Mucosa of rectum (tissue), 2 donors: Measurements from ENCODE around the gene XRCC5.

ENCODE experiments used
- H3K27ac ChIP-seq, 2 donors: one replicate each; pipeline ENCODE4 v1.7.0; 2013; ENCODE audit warnings: inconsistent platforms in 2 of 2, low read depth in 2 of 2, low read length in 2 of 2
- H3K27me3 ChIP-seq, 2 donors: one replicate each; pipeline ENCODE4 v1.7.0; 2013; ENCODE audit warnings: low read length in 2 of 2; ENCODE audit not compliant: control insufficient read depth in 2 of 2, insufficient read depth in 2 of 2
- H3K36me3 ChIP-seq, 2 donors: one replicate each; pipeline ENCODE4 v1.7.0; 2013; ENCODE audit warnings: low read length in 2 of 2; ENCODE audit not compliant: control insufficient read depth in 2 of 2, insufficient read depth in 2 of 2
- H3K4me1 ChIP-seq, 2 donors: one replicate each; pipeline ENCODE4 v1.7.0; 2013; ENCODE audit warnings: low read length in 2 of 2, mild to moderate bottlenecking in 1 of 2; ENCODE audit not compliant: control insufficient read depth in 2 of 2, insufficient read depth in 2 of 2
- H3K4me3 ChIP-seq, 2 donors: one replicate each; pipeline ENCODE4 v1.7.0; 2013; ENCODE audit warnings: low read length in 2 of 2
- H3K9ac ChIP-seq, 2 donors: one replicate each; pipeline ENCODE4 v1.7.0; 2013; ENCODE audit warnings: low read length in 2 of 2, low read depth in 1 of 2, mild to moderate bottlenecking in 1 of 2
- H3K9me3 ChIP-seq, 2 donors: one replicate each; pipeline ENCODE4 v1.7.0; 2013; ENCODE audit warnings: low read length in 2 of 2; ENCODE audit not compliant: control insufficient read depth in 2 of 2
- donor health status: healthy.
- donor health status: Normal muscosa, but diverticular disease.

Gene XRCC5

DNA sequence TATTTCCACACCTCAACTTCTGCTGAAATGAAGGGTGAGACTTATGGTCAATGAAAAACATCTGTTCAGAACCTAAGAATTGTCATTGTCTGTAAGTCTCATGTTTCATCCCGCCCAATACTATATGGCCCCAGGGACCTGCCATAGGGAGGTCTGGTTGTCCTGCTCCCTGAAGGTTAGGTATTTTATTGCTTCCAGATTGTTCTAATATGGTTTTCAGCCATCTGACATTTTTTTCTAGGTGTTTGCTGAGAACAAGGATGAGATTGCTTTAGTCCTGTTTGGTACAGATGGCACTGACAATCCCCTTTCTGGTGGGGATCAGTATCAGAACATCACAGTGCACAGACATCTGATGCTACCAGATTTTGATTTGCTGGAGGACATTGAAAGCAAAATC lies 7.3 kb downstream of the XRCC5 start:
- H3K4me1 ChIP-seq: peaks cover 5 to 10% of the 10 kb centered on the region in 2 donors
- H3K36me3 ChIP-seq: peaks cover 70 to 76% of the 10 kb centered on the region in 2 donors
- H3K4me3 ChIP-seq: no peak overlapping the region
- no peak overlapping the region for H3K27ac ChIP-seq
- no peaks in the 10 kb centered on the region for H3K27me3 ChIP-seq
- no peak overlapping the region for H3K9ac ChIP-seq
- no peaks in the 10 kb centered on the region for H3K9me3 ChIP-seq

DNA sequence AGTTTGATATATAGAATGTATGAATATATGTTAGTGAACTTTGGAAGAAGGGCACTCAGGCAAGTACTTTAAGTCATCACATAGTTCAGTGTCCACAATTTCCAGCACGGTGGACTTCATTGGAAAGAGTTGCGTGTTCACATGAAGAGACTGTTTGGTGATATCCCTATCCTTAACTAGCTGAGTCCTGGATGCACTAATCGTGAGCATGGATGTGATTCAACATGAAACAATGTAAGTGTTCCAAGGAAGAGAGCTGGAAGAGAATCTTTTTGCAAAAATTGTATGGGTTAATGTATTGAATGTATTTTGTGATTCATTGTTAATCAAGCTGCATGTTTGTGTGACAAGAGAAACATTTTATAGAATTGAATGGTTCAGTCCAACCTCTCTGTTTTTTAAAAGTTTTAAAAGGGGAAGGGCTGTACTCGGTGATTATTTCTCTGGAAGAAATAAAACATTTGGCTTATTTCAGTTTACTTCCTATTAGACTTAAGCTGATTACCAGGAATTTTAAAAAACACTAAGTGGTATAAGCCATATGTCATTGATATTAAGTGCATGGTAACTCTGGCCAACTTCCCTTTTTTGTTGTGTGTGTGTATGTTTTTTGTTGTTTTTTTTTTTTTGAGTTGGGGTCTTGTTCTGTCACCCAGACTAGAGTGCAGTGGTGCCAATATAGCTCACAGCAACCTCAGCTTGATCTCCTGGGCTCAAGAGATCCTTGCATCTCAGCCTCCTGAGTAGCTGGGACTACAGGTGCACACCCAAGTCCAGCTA lies 8.6 kb downstream of the XRCC5 start:
- H3K9me3 ChIP-seq: no peaks in the 10 kb centered on the region
- no peak overlapping the region for H3K27ac ChIP-seq
- H3K36me3 ChIP-seq: peaks cover 73 to 76% of the 10 kb centered on the region in 2 donors
- no peaks in the 10 kb centered on the region for H3K27me3 ChIP-seq
- H3K9ac ChIP-seq: no peak overlapping the region
- peaks cover 5 to 10% of the 10 kb centered on the region in 2 donors for H3K4me1 ChIP-seq
- H3K4me3 ChIP-seq: no peak overlapping the region

DNA sequence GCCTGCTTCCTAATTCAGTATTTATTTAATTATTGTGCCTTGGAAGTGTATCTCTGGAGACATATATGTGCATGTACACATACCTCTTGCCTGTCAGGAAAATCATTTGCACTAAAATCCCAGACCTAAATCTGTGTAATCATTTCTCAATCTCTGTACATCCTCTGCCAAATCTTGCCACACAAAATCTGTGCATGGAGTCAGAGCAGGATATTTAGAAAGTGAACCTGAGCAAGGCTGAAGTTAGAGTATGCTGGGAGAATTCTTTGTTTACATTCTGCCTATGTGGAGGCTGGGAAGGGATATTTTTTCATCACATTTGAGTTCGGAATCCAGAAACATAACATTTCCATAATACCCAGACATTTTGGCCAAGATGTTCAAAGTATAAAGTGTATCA lies 9.3 kb downstream of the XRCC5 start:
- Histone ChIP-seq H3K9ac (no peak overlapping the region), H3K36me3 (peaks cover 73 to 76% of the 10 kb centered on the region in 2 donors), H3K27me3 (no peaks in the 10 kb centered on the region), H3K4me3 (no peak overlapping the region), H3K4me1 (peaks cover 5 to 10% of the 10 kb centered on the region in 2 donors), H3K9me3 (no peaks in the 10 kb centered on the region), H3K27ac (no peak overlapping the region)

- H3K4me3 ChIP-seq: no peak overlapping the region
- H3K9ac ChIP-seq: no peak overlapping the region
- no peaks in the 10 kb centered on the region for H3K27me3 ChIP-seq
- H3K9me3 ChIP-seq: no peaks in the 10 kb centered on the region
- peaks cover 3 to 9% of the 10 kb centered on the region in 2 donors for H3K4me1 ChIP-seq
- H3K36me3 ChIP-seq: peaks cover 72 to 73% of the 10 kb centered on the region in 2 donors
- no peak overlapping the region for H3K27ac ChIP-seq
Observed at GRCh38 chr2:216119146-216119545, 10.0 kb downstream of the XRCC5 start.

DNA sequence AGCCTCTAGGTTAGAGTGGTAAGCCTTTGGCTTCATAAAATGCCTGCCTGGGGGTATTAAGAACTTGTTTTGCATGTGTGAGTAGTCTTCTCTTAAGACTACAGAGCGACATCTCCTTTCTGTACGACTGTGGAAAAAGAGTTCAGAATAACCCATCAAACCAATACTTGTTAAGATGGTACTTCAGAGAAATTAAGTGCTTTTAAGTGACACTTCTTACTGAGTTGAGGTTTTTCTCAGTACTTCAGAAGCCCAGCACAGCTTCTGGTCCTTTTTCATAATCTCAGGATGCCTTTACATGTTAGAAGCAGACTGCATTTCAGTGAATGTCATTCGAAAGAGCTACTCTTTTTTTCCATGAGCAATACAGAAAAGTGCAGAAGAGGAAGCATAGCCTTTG lies 10.8 kb downstream of the XRCC5 start:
- peaks cover 0 to 4% of the 10 kb centered on the region in 2 donors for H3K4me1 ChIP-seq

GRCh38 chr2:216121255-216121654 lies 12.1 kb downstream of the XRCC5 start:
- Histone ChIP-seq H3K27ac (no peak overlapping the region), H3K27me3 (no peaks in the 10 kb centered on the region), H3K9me3 (no peaks in the 10 kb centered on the region), H3K4me3 (no peak overlapping the region), H3K4me1 (no peaks in the 10 kb centered on the region), H3K9ac (no peak overlapping the region), H3K36me3 (peaks cover 85 to 86% of the 10 kb centered on the region in 2 donors)

More for the DNA sequence above, 10.8 kb downstream of the XRCC5 start:
- Histone ChIP-seq H3K36me3 (peaks cover 76 to 78% of the 10 kb centered on the region in 2 donors), H3K4me3 (no peak overlapping the region), H3K27ac (no peak overlapping the region), H3K27me3 (no peaks in the 10 kb centered on the region), H3K9ac (no peak overlapping the region), H3K9me3 (no peaks in the 10 kb centered on the region)

DNA sequence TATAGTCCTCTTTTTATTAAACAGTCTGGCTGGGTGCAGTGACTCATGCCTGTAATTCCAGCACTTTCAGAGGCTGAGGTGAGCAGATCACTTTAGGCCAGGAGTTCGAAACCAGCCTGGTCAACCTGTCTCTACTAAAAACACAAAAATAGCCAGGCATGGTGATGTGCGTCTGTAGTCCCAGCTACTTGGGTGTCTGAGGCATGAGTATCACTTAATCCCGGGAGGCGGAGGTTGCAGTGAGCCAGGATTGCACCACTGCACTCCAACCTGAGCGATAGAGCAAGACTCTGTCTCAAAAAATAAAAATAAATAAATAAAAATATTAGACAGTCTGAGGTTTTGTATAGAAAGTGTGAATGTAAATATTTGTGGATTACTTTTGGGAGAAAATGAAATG lies 17.8 kb downstream of the XRCC5 start:
- H3K27ac ChIP-seq: no peak overlapping the region
- no peak overlapping the region for H3K4me3 ChIP-seq
- H3K36me3 ChIP-seq: peaks cover 75 to 82% of the 10 kb centered on the region in 2 donors
- no peaks in the 10 kb centered on the region for H3K4me1 ChIP-seq
- H3K9me3 ChIP-seq: no peaks in the 10 kb centered on the region
- H3K27me3 ChIP-seq: no peaks in the 10 kb centered on the region
- H3K9ac ChIP-seq: no peak overlapping the region

DNA sequence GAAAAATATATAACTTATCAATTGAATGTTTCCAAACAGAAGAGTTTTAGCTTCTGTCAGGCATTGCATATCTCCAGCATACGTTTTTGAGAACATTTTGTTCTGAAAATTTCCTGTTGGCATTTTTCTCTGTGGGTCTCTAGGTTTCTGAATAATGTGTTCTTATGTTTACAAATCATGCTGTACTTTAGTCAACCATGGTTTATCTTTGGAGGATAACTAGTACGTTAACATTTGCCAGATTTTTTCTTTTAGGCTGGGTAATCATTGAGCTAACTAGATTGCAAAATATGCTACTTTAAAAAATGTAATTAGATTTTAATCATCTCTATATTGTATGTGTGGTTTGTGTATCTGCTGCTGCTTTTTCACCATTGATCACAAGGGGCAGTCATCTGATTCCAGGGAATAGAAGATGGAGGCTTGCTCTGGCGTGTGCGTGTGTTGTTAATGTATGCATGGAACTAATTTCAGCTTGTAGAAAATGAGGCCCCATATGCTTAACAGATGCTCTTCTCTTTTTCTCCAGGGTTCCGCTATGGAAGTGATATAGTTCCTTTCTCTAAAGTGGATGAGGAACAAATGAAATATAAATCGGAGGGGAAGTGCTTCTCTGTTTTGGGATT lies 21.3 kb downstream of the XRCC5 start:
- no peaks in the 10 kb centered on the region for H3K27me3 ChIP-seq
- no peak overlapping the region for H3K4me3 ChIP-seq
- no peaks in the 10 kb centered on the region for H3K9me3 ChIP-seq
- no peak overlapping the region for H3K9ac ChIP-seq
- H3K36me3 ChIP-seq: peaks cover 76 to 82% of the 10 kb centered on the region in 2 donors
- H3K4me1 ChIP-seq: no peaks in the 10 kb centered on the region
- H3K27ac ChIP-seq: no peak overlapping the region

- H3K27ac ChIP-seq: no peak overlapping the region
- no peaks in the 10 kb centered on the region for H3K27me3 ChIP-seq
- no peak overlapping the region for H3K9ac ChIP-seq
- H3K4me3 ChIP-seq: no peak overlapping the region
- H3K4me1 ChIP-seq: no peaks in the 10 kb centered on the region
- H3K36me3 ChIP-seq: peaks cover 68 to 79% of the 10 kb centered on the region in 2 donors
- H3K9me3 ChIP-seq: no peaks in the 10 kb centered on the region
Observed at GRCh38 chr2:216131175-216131926, 22.2 kb downstream of the XRCC5 start.

DNA sequence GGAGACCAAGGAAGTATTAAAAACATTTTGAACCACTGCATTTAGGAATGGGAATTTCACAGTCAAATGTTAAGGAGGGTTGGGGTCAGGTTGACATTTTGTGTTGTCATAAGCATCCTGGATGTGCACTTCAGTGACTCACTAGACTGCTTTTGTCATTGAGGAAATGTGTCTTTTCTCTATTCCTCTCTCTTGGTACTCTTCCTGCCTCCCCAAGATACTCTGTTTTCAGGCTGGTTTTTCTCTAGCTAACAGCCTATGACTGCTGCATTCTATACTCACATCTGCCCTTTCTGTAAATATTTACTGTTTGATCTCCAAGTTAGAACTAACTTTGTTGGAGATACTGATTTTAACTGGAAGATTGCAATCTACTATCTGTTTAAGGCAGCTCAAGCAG lies 23.4 kb downstream of the XRCC5 start:
- H3K27me3 ChIP-seq: no peaks in the 10 kb centered on the region
- H3K36me3 ChIP-seq: peaks cover 70 to 83% of the 10 kb centered on the region in 2 donors
- no peaks in the 10 kb centered on the region for H3K4me1 ChIP-seq
- no peak overlapping the region for H3K9ac ChIP-seq
- no peaks in the 10 kb centered on the region for H3K9me3 ChIP-seq
- no peak overlapping the region for H3K27ac ChIP-seq
- H3K4me3 ChIP-seq: no peak overlapping the region
